HG03571 (cell line): Measurements from ENCODE around the gene CBFA2T2.
A peak's percentile ranks its signal among the peaks of the same experiment; 100 is the strongest.
"Not testable (repeated sequence)": the region's sequence is repeated elsewhere in the genome, so short reads cannot be mapped to it uniquely, and the experiment has no call there.

ENCODE experiments used
- ATAC-seq: cut with Tn5 transposase; IDR thresholded peaks from one replicate; pipeline ENCODE4 v1.9.1; 2021; ENCODE audit not compliant: unreplicated experiment

The CBFA2T2 gene

DNA sequence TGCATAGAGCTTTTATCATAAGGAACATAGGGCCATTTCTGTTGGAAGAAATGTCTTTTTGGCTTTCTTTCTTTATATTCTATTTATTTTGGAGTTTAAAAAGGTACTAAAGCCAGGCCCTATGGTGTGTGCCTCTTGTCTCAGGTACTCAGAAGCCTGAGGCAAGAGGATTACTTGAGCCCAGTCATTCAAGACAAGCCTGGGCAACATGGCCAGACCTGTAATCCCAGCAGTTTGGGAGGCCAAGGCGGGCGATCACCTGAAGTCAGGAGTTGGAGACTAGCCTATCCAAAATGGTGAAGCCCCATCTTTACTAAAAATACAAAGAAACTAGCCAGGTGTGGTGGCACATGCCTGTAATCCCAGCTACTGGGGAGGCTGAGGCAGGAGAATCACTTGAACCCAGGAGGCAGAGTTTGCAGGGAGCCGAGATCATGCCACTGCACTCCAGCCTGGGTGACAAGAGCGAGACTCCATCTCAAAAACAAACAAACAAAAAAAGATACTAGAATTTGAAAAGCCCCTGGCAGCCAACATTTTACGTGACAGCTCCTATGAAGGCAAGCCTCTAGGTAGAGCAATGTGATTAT is 80.0 kb downstream of the CBFA2T2 start:
- no peak for ATAC-seq

DNA sequence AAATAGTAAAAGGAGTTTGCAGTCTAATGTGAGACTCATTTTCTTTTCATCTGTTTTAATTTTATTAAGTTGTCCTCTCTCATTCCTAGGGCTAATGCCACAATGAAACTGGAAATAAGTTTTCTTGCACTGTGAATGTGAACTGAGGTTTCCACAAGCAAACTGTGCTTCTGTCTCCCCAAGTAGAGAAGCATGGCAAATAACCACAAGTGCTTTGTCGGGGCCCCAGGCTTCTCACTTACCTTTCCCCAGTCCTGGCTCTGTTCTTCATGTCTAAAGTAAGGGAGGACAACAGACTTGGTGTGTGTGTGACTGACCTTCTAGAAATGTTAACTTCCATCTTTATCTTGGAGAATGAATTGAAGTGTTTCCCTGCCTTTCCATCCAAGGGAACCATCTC is 80.8 kb downstream of the CBFA2T2 start:
- no peak for ATAC-seq

DNA sequence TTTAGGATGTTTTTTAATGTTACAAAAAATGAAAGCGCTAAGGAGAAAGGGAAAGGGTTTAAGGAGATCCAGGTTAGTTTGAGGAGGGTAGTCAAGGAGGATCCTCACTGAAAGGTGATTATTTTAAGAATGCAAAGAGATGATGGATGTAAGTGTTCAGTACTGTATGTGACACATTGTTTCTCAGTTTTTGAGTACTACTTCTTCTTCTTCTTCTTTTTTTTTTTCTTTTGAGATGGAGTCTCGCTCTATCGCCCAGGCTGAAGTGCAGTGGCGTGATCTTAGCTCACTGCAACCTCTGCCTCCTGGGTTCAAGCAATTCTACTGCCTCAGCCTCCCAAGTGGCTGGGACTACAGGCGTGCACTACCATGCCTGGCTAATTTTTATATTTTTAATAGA is 83.4 kb downstream of the CBFA2T2 start:
- ATAC-seq, result not testable (repeated sequence)

DNA sequence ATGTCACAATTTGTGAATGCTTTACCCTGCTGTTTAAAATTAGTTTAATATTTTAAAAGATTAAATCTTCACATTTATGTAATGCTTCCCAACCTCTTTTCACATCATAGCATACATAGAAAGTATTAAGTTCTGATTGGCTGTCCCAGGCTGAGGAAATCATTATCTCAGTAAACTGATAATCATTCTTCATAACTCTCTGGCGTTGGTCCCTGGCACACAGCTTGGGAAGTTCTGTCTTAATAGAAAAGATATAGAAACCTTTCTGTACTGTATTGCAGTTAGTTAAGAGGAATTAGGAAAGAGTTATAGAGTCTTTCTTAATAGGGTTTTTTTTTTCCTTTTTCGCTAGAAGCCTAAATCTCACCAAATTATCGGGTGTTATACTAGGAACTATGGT is 85.4 kb downstream of the CBFA2T2 start:
- no peak for ATAC-seq

DNA sequence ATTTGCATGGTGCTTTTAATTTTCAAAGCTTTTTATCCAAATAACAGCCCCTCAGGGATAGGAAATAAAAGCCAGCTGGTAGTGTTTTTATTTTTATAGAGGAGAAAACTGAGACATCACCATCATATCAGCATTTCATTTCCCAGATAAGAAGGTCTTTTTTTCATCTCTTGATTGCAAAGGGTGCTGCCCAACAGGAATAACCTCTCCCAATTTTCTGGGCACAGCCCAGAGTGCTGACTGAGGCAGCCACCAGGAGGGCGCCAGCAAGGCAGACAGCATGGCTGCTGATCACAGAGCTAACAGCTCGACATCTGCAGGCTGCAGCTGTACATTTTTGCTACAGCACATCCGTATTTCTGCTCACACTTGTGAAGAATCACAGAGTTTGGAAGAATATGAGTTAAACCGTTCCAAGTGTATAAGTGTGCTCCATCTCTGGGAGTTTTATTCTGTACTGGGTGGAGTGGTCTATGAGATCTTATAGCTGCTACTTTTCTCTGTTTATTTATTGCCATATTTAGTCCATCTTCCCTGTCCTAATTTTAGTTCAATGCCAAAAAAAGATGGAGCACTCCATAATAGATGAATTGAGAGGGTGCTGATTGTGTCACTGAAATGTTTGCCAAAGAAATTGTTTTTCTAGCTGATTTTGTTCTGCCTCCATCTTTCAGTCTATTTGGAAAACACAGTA is 86.7 kb downstream of the CBFA2T2 start:
- ATAC-seq, result no peak

DNA sequence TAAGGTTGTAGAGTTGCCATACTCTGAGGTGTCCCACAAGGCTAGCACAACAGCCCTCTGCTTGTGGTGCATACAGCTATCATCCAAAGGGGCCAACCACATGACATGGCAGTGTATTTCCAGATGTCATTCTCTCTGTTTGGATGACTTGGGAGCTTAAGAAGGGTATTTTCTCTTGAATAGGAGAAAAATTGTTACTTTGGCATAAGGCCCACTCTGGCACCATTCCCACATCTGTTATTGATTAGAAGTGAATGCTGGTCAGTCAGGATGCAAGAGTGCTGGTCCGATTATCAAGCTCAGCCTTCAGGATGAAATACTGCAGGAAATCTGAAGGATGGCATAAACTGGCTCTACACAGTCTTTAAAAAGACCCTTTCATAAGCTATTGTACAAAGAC is 88.6 kb downstream of the CBFA2T2 start:
- ATAC-seq, result no peak

DNA sequence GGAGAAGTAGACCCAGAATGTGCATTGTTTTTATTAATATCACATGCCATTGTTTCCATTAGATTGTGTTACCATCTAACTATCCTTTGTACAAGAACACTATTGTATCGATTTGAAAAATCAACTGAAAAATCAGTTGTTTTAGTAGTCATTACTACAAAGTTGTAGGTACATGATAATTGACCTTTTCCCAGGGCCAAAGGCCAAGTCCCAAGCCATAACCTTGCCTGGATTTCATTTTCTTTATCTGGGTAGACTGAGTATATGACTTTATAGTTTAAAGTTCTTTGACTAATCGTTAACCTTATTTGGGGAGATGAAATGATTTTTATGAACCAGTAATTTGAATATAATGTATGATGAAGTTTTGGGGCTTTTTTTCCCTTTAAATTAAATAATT is 93.2 kb downstream of the CBFA2T2 start:
- no peak for ATAC-seq

DNA sequence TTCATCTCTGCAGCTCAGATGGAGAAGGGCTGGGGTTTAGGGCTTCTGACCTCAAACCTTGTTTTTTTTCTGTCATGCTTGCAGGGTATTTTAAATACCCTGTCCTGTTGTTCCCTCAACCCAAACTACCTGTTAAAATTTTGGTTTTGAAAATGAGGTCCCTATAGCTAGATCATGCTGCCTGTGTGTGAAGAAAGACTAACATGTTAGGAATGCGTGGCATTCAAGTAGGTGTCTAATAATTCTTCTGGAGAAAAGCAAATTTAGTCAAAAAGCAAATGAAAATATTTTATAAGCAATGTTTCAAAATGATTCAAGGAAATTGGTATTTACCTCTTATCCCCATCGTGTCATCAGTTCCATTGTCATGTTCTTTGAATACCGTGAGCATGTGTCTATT is 95.1 kb downstream of the CBFA2T2 start:
- ATAC-seq, result no peak

DNA sequence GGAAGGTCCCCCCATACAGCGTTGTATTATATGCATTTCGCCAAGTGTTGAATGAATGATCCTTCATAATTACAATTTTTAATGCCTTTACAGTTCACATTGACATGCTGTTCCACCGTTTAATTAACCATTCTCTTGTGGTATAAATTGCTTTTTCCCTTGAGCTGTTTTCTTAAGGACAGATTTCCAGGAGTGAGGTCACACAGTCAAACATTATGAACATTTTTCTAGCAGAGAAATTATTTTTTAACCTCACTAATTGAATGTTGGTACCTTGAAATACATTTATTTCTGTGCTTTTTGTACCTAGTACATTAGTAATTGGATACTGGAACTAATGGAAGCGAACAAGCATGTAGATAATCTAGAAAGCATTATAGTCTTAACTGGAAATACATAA is 95.5 kb downstream of the CBFA2T2 start:
- ATAC-seq, result no peak

DNA sequence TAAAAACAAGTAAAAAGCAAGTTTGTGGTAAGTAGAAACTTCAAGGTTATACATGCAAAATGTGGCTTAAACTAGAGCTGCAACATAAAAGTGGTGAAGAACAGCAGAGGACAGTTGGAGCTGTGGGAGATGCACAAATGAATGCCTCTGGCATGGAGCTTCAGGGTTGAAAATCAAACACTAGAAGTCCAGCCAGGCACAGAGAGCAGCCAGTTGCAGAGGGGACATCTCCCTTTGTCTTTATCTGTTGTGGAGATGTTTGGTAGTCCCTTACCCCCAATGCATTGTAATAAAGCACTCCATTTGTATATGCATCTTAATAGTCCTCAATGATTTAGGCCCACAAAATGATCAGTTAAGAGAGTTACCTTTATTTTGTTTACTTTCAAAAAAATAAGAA is 99.2 kb downstream of the CBFA2T2 start:
- no peak for ATAC-seq

DNA sequence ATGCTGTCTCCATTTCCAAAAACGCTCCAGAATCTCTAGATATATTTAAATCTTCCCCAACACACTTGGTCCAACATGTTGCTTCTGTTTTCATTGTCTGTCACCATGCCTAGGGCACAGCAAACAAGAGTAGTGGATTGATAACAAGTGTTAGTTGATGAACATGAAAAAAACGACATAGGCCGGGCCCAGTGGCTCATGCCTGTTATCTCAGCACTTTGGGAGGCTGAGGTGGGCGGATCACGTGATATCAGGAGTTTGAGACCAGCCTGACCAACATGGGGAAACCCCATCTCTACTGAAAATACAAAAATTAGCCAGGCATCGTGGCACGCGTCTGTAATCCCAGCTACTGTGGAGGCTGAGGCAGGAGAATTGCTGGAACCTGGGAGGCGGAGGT is 102.0 kb downstream of the CBFA2T2 start:
- not testable (repeated sequence) for ATAC-seq

DNA sequence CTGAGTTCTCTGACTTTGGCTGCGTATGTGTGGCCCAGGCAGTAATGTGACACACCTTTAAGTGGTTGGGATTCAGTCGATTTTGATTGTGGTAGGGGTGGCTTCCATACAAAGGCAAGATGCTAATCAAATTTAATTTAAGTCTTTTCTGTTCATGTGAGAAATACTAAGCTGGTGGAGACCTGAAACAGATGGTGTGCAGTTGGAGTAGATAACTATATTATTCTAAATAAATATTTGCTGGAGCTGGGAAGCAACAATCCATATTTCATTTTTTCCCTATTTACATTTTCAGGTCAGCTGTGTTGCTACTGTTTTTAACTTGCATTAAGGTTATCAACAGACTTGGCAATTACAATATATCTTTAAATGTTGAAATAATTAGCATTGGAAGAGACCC is 104.8 kb downstream of the CBFA2T2 start:
- no peak for ATAC-seq

DNA sequence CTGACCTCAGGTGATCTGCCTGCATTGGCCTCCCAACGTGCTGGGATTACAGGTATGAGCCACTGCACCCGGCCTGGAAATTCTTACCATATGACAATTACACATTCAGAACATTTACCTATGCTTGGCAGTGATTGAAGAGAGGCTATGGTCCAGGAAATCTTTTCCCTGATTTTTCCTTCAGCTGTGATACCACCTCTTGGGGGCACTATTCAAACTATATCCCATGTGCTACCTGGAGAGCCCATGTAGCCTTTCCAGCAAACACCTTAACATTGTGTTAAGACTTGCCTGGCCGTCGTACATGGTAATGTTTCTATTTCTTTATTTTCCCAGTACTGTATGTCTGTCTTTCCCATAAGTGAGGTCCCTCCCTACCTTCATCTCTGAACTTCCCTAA is 110.5 kb downstream of the CBFA2T2 start:
- no peak for ATAC-seq

DNA sequence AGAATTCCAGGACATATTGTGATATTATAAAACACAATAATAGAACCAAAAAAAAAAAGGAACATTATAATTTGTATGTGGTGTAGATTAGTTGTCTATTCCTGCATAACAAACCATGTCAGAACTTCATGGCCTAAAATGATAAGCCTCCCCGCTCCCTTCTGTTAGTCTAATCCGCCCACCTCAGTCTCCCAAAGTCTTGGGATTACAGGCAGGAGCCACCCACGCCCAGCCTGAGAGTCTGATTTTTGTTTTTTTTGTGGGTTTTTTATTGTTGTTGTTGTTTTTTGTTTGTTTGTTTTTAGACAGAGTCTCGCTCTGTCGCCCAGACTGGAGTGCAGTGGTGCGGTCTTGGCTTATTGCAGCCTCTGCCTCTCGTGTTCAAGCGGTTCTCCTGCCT is 111.1 kb downstream of the CBFA2T2 start:
- no peak for ATAC-seq

DNA sequence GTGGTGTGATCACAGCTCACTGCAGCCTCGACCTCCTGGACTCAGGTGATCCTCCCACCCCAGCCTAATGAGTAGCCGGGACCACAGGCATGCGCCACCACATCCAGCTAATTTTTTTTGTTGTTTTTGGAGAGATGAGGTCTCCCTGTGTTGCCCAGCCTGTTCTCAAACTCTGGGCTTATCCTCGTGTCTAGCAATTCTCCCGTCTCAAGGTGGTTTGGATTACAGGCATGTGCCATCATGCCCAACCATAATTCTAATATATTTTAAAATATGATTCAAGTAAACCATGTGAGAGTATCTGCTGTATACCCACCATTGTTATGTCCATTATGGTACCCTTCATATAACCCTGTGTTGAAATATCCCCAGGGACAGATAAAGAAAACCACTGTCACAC is 112.0 kb downstream of the CBFA2T2 start:
- ATAC-seq, result no peak

DNA sequence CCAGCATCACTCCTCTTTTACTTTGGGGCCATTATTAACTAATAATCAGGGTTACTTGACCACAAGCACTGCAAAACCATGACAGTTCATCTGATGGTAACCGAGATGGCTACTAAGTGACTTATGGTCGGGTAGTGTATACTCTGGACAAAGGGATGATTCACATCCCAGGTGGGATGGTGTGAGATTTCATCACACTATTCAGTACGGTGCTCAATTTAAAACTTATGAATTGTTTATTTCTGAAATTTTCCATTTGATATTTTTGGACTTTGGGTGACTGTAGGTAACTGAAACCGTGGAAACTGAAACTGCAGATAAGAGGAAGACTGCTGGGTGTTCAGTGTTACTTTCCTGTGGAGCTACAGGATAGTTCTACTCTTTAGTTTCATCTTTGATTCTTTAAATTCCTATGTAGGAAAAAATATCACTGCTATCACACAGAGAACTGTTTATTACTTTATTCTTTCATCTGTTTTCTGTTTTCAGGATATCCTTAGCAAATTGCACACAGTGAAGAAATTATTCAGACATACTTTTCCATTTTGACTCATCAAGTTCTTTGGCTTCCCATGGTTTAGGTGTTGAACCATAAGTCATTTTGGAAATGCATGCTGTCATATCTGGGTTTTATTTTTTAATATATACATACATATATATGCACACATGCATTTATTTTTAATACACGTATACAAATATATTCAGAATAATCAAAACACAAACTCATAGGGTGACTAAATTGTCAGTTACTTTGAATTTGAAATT is 113.1 kb downstream of the CBFA2T2 start:
- no peak for ATAC-seq

DNA sequence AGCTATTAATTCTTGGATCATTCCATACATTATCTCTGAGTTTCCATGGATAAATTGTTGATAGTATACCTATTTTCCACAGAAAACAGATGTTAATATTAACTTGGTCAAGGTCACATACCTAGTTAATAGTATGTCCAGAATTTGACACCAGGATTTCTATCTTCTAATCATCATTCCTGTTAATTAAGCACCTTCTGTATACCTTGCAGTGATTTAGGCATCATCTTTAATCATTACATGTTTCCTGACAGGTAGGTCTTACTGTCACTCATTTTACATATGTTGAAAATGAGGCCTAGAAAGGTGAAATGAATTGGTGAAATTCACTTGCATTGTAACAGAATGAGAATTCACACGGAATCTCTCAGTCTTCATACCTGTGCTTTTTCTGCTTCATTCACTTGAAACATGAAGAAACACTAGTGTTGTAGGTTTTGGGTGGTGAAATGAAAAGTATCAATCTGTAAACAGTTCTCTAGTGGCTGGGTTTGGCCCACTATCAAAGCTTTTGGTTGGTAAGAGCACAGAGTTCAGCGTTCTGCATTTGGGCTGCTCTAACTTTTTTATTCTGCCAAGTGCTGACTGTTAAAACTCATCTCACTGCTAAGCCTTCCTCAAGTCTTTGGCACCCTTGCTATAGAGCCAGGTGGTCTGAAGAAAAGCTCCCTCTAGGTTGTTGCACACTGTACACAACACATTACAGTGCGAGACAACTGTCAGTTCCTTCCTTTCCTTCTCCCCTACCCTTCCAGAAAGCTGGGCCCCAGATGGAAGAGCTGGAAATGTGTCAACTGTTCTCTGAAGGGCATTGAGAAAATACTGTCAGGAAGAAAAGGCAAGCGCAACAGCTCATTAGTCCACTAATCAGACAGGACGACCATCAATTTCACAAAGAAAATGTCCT is 114.4 kb downstream of the CBFA2T2 start:
- no peak for ATAC-seq

DNA sequence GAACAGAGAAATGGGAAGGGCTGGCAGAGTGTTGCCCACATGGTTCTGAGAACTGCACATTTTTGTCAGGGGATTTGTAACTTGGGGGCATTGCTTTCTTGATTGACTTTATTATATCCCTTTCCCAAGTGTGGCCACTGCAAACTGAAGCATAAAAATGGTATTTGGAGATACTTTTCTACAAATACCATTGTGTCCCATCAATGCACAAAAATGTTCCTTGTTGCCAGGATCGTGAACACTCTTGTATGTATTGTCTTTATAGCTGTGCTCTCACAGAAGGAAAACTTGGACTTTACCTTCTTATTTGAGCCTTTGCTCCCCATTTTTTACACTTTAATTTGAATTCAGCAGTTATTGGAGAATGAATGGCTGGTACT is 115.1 kb downstream of the CBFA2T2 start:
- ATAC-seq, result no peak

DNA sequence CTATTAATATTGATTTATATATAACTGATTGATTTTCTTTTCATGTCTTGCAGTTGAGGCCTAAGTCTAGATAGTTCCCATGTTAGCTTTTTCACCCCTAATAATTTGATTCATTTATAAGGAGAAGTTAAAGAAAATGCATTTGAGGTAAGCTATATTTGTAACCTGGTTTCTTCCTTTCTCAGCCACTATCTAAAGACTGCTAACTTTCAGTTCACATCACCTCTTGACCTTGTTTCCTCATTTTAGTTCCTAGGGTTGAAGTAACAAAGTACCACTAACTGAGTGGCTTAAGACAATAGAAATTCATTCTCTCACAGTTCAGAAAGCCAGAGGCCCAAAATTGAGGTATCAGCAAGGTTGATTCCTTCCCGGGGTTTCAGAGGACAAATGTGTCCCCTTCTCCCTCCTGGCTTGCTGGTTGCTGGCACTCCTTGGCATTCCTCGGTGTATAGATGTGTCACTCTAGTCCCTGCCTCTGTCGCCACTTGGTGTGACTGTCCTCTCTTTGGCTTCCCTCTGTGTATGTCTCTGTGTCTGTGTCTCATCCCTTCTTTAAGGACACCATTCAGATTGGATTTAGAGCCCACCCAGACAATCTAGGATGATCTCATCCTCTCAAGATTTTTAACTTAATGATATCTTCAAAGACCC is 116.3 kb downstream of the CBFA2T2 start:
- peak; percentile 72 for ATAC-seq

DNA sequence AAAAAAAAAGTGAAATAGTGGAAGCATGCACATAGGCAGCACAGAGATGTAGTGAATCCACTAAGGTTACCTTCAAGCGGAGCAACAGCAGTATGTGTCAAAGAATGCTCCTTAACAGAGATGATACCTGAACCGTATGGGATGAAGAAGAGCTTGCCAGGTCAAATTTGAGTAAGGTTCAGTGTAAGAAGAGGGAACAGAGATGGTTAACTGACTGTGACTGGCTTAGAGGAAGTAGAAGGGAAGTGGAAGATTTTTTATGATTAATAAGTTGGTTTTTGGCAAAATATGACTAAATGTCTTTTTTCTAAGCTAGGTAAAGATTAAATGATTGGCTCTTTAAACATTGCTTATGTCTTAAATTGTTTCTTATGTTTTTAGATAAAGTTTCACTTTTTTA is 119.6 kb downstream of the CBFA2T2 start:
- ATAC-seq, result no peak

DNA sequence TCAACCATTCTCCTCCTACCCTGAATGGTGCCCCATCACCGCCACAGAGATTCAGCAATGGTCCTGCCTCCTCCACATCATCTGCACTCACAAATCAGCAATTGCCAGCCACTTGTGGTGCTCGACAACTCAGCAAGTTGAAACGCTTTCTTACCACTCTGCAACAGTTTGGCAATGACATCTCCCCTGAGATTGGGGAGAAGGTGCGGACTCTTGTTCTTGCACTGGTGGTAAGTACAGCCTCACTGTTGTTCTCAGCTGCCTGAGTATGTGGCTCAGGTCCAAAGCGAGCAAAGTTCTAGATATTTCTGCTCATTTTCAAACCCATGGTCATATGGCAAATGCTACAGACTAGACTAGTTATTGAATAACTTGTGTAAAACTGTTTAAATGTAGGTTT is 121.2 kb downstream of the CBFA2T2 start:
- no peak for ATAC-seq
